OCI-LY1 (cell line): ENCODE measurements around the gene FAM174A.

Experiments
- H2AFZ ChIP-seq: fragments of 200-600 bp; sonication (generic), shearing (Covaris generic); 2 replicates; pipeline ENCODE4 v1.6.0; 2014; ENCODE audit warnings: antibody characterized with exemption, mild to moderate bottlenecking, low read length
- H3F3A ChIP-seq: fragments of 200-600 bp; sonication (generic), shearing (Covaris generic); 2 replicates; pipeline ENCODE4 v1.6.0; 2014; ENCODE audit warnings: mild to moderate bottlenecking, antibody characterized with exemption, low read length, moderate library complexity; ENCODE audit not compliant: insufficient read depth
- H3K27ac ChIP-seq: fragments of 200-600 bp; sonication (generic); 2 replicates; pipeline ENCODE4 v1.5.1; 2014; ENCODE audit warnings: low read length, mixed run types, mild to moderate bottlenecking, low read depth; ENCODE audit not compliant: poor library complexity, severe bottlenecking
- H3K27me3 ChIP-seq: fragments of 200-600 bp; sonication (generic); 2 replicates; pipeline ENCODE4 v1.6.0; 2014; ENCODE audit warnings: antibody characterized with exemption, mild to moderate bottlenecking, low read length, moderate library complexity; ENCODE audit not compliant: insufficient read depth
- H3K36me3 ChIP-seq: fragments of 200-600 bp; sonication (generic); 2 replicates; pipeline ENCODE4 v1.6.1; 2014; ENCODE audit warnings: mild to moderate bottlenecking, antibody characterized with exemption, low read length, moderate library complexity, mixed read lengths; ENCODE audit not compliant: insufficient read depth
- H3K4me1 ChIP-seq: fragments of 200-600 bp; sonication (generic); 2 replicates; pipeline ENCODE4 v1.5.1; 2014; ENCODE audit warnings: mild to moderate bottlenecking, low read length, moderate library complexity; ENCODE audit not compliant: insufficient read depth, severe bottlenecking
- H3K4me2 ChIP-seq: fragments of 200-600 bp; sonication (generic), shearing (Covaris generic); 2 replicates; pipeline ENCODE4 v1.6.1; 2014; ENCODE audit warnings: low read length
- H3K4me3 ChIP-seq: fragments of 200-600 bp; sonication (generic); 2 replicates; pipeline ENCODE4 v1.5.1; 2014; ENCODE audit warnings: low read length, low read depth, mild to moderate bottlenecking, mixed read lengths; ENCODE audit not compliant: poor library complexity, severe bottlenecking
- H3K79me2 ChIP-seq: fragments of 200-600 bp; shearing (Covaris generic); 2 replicates; pipeline ENCODE4 v1.6.1; 2016; ENCODE audit warnings: mixed run types, low read length, mixed read lengths; ENCODE audit not compliant: insufficient read depth
- H3K9ac ChIP-seq: fragments of 200-600 bp; sonication (generic), shearing (Covaris generic); 2 replicates; pipeline ENCODE4 v1.6.1; 2014; ENCODE audit warnings: mild to moderate bottlenecking, low read length, mixed read lengths
- H3K9me2 ChIP-seq: fragments of 200-600 bp; sonication (generic), shearing (Covaris generic); 2 replicates; pipeline ENCODE4 v1.6.1; 2014; ENCODE audit warnings: low read depth, mild to moderate bottlenecking, low read length, mixed read lengths
- H3K9me3 ChIP-seq: fragments of 200-600 bp; shearing (Covaris generic); 2 replicates; pipeline ENCODE4 v1.6.1; 2014; ENCODE audit warnings: low read length, mixed read lengths
- H4K20me1 ChIP-seq: fragments of 200-600 bp; sonication (generic), shearing (Covaris generic); 2 replicates; pipeline ENCODE4 v1.6.0; 2016; ENCODE audit warnings: mild to moderate bottlenecking, low read length; ENCODE audit not compliant: insufficient read depth
- EZH2 ChIP-seq: fragments of 200-600 bp; sonication (generic), shearing (Covaris generic); IDR thresholded peaks from 2 replicates; pipeline ENCODE4 v1.8.0; 2017; ENCODE audit warnings: borderline replicate concordance, mixed run types, mild to moderate bottlenecking, antibody characterized with exemption, low read length, moderate library complexity, mixed read lengths
- TF ChIP-seq, protein P1 (sequence below): fragments of 200-600 bp; sonication (generic), shearing (Covaris generic); IDR thresholded peaks from 2 replicates; pipeline ENCODE4 v1.5.1; 2017; ENCODE audit warnings: mild to moderate bottlenecking, antibody characterized with exemption, low read length, moderate library complexity, mixed read lengths

FAM174A gene

GRCh38 chr5:100542086-100542485 lies 6.9 kb downstream of the FAM174A start:
- Histone ChIP-seq H3K4me1 (peaks cover 4% of the 10 kb centered on the region), H3K4me3 (no peak overlapping the region), H3K36me3 (no peaks in the 10 kb centered on the region), H3F3A (no peaks in the 10 kb centered on the region), H3K9me3 (no peaks in the 10 kb centered on the region), H3K9ac (no peak overlapping the region), H3K9me2 (no peaks in the 10 kb centered on the region), H3K27ac (no peak overlapping the region), H3K79me2 (peaks cover 6% of the 10 kb centered on the region; the same call in 1 of the 2 replicates), H4K20me1 (no peaks in the 10 kb centered on the region), H3K27me3 (no peaks in the 10 kb centered on the region), H3K4me2 (no peak overlapping the region), H2AFZ (no peak overlapping the region)
- TF ChIP-seq EZH2: no peak
- TF ChIP-seq, protein P1, sequence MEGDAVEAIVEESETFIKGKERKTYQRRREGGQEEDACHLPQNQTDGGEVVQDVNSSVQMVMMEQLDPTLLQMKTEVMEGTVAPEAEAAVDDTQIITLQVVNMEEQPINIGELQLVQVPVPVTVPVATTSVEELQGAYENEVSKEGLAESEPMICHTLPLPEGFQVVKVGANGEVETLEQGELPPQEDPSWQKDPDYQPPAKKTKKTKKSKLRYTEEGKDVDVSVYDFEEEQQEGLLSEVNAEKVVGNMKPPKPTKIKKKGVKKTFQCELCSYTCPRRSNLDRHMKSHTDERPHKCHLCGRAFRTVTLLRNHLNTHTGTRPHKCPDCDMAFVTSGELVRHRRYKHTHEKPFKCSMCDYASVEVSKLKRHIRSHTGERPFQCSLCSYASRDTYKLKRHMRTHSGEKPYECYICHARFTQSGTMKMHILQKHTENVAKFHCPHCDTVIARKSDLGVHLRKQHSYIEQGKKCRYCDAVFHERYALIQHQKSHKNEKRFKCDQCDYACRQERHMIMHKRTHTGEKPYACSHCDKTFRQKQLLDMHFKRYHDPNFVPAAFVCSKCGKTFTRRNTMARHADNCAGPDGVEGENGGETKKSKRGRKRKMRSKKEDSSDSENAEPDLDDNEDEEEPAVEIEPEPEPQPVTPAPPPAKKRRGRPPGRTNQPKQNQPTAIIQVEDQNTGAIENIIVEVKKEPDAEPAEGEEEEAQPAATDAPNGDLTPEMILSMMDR: no peak

DNA sequence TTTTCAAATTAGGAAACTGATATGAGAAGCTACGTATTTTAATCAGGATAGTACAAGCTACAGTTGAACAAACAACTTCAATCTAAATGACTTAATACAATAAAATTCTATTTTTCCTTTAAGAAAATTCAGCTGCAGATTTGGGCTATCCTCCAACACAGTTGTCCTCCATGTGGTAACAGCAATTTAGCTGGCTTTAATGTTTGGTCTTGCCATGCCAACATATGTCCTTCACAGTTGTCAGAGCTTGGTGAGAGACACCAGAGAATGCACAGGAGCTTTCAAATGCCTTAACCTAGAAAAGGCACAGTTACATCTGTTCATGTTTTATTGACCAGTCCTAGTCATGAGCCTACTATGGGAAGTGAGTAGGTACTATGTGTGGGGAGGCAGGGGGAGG lies 10.8 kb downstream of the FAM174A start:
- Histone ChIP-seq H3K9ac (no peak overlapping the region), H3K27me3 (no peaks in the 10 kb centered on the region), H3K4me1 (no peaks in the 10 kb centered on the region), H4K20me1 (no peaks in the 10 kb centered on the region), H3K4me2 (no peak overlapping the region), H3K27ac (no peak overlapping the region), H3K79me2 (no peaks in the 10 kb centered on the region), H3K36me3 (no peaks in the 10 kb centered on the region), H2AFZ (no peak overlapping the region), H3F3A (no peaks in the 10 kb centered on the region), H3K9me2 (no peaks in the 10 kb centered on the region), H3K4me3 (no peak overlapping the region), H3K9me3 (no peaks in the 10 kb centered on the region)
- no peak for TF ChIP-seq EZH2
- TF ChIP-seq, protein P1: no peak

DNA sequence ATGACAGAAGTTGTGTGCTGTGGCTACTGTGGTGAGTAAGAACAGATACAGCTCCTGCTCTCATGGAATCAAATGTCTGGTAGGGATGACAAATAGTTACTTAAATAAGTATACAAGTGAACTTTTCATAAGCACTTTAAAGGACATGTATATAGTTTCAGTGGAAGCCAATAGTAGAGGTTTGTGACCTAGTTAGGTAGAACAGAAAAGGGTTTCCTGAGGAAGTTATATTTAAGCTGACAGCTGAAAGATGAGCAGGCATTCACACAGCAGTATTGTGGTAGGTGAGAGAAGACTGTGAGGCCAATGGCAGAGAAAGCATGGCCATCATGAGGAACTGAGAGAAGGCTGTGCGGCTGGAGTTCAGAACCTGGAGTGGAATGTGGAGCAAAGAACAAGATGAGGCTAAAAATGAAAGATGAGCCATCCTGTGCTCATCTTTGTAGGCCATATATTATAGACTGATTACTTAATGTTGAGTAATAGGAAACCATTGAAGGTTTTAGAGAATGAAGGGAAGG lies 15.4 kb downstream of the FAM174A start:
- Histone ChIP-seq H2AFZ (no peak overlapping the region), H3K27me3 (no peaks in the 10 kb centered on the region), H3K9me3 (no peaks in the 10 kb centered on the region), H3F3A (no peaks in the 10 kb centered on the region), H3K36me3 (no peaks in the 10 kb centered on the region), H3K4me3 (no peak overlapping the region), H3K27ac (no peak overlapping the region), H3K4me1 (no peaks in the 10 kb centered on the region), H3K9ac (no peak overlapping the region), H4K20me1 (no peaks in the 10 kb centered on the region), H3K4me2 (no peak overlapping the region), H3K9me2 (no peaks in the 10 kb centered on the region), H3K79me2 (no peaks in the 10 kb centered on the region)
- no peak for TF ChIP-seq EZH2

DNA sequence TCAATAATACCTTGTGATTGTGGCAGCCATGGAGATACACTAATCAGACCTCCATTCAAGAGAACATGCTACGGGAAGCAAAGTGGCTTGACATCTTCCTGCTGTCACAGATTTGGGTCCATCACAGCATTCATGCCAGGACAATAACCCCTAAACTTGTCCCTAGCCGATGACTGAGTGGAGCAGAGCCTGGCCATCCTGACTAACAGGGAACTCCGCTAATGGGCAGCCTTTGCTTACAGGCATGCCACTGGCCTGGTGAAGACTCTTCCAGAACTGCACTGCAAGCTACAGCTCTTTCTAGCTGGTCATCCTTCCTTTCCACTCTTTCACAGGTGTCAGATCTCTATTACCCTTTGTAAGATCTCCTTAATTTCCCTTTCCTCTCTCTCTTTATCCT lies 16.0 kb downstream of the FAM174A start:
- no peak overlapping the region for H3K27ac ChIP-seq

More for the DNA sequence above, 16.0 kb downstream of the FAM174A start:
- H3K4me3 ChIP-seq: no peak overlapping the region
- no peaks in the 10 kb centered on the region for H3K9me2 ChIP-seq
- H2AFZ ChIP-seq: no peak overlapping the region
- no peaks in the 10 kb centered on the region for H3K9me3 ChIP-seq
- no peaks in the 10 kb centered on the region for H3K79me2 ChIP-seq
- H3K9ac ChIP-seq: no peak overlapping the region
- no peaks in the 10 kb centered on the region for H3K27me3 ChIP-seq
- H4K20me1 ChIP-seq: no peaks in the 10 kb centered on the region
- H3K36me3 ChIP-seq: no peaks in the 10 kb centered on the region
- TF ChIP-seq, protein P1: no peak
- TF ChIP-seq EZH2: no peak
- no peaks in the 10 kb centered on the region for H3K4me1 ChIP-seq
- H3F3A ChIP-seq: no peaks in the 10 kb centered on the region
- no peak overlapping the region for H3K4me2 ChIP-seq
